C1 segment of cervical spinal cord (tissue), 14 donors: ENCODE results near the gene LRRC8E.
A peak's percentile ranks its signal among the peaks of the same experiment; 100 is the strongest.

Experiments
- DNase-seq, 14 donors: peaks; one replicate each; lab custom pipeline; 2025; lab: John Stamatoyannopoulos, UW

LRRC8E gene

DNA sequence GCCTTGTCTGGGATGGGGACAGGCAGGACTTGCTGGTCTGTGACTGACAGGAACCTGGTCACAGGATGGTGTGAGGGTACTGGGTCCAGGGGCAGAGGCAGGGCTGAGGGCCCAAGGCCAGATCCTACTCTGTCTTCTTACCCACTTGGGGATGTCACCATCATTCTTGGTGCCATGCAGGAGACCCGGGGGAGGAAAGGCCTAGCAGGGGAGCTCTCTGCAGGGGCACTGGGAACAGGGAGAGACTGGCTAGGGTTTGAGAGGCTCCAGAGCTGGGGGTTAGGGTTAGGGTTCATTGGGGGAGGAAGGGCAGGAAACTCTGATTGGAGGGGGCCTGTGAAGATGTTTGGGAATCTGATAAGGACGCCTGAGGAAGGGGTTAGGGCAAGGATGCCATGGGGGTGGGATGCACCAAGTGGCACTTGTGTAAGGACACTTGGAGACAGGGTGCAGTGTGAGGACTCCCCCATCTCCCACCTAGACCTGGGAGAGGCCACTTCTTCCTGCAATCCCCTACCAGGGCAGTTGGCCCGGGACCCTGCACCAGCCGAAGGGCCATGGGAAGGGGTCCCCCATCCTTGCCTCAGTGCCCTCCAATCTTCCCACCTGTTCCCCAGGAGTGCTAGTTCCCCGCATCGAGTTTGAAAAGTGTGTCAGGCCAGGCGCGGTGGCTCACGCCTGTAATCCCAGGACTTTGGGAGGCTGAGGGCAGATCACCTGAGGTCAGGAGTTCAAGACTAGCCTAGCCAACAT lies 21.0 kb upstream of the LRRC8E start:
- no peak for DNase-seq

DNA sequence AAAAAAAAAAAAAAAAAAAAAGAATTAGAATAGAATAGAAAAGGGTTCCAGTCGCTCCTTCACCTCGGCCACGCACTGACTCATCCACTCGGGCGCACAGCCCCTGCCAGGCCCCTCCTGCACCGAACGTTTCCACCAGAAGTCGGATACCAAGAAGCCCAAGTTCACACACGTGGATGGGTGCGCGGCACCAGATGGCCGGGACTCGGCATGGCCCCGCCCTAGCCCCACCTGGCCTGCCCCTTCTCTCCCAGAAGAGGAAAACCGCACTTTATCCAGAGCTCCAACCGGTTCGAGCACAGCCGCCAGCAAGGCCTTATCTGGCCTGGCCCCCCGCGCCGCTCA lies 20.0 kb upstream of the LRRC8E start:
- no peak for DNase-seq

DNA sequence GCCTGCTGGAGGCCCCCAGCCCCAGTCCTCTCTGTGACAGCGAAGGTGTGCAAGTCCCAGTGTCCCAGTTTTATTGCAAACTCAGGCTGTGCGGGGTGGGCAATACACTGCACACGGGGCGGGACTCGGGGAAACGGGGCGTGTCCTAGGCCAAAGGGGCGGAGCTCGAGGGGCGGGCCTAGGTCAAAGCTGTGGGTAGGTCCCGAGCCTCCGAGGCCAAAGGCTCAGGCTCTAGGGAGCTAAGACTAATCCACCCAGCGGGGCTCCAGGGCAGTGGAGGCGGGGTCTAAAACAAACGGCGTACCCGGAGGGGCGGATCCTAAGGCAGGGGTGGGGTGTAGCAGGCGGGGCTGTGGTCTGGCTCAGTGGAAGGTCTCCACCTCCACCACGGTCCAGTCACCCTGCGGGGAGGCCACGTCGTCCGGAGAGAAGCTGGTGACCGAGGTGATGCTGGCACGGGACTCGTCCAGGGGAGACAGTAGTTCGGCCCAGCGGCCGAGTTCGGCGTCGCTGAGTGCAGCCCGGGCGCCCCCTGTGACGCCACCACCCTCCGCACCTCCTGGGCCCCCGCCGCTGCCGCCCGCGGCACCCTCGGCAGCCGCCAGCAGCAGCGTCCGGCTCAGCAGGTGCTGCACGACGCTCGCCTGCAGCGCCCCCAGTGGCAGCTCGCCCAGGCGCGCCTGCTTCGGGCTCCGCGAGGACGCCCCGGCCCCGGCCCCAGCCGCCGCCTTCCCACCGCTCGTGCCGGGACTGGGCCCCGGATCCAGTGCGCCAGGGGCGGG lies 19.4 kb upstream of the LRRC8E start:
- peak in 6 of 14 donors; percentile 29 to 65 (median 48) for DNase-seq

DNA sequence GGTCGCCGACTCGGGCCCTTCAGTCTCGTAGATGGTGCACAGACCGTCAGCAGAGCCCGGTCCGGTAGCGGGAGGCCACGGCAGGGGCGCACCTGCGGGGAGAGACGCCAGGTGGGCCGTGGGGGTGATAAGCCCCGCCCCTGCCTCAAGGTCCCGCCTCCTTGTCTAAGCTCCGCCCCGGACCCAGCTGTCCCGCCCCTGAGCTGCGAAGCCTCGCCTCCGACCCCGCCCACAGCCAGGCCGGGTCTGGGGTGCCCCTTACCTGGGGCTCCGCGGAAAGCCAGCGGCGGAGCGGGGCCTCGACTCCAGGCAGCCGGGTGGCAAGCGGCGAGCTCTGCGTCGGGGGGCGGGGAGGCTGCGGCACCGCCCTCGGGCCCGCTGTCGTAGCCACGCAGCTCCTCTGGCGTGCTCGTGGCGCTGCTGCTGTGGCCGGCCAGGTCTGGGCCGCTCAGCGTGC lies 18.8 kb upstream of the LRRC8E start:
- peak in 4 of 14 donors; percentile 16 to 65 (median 48) for DNase-seq

DNA sequence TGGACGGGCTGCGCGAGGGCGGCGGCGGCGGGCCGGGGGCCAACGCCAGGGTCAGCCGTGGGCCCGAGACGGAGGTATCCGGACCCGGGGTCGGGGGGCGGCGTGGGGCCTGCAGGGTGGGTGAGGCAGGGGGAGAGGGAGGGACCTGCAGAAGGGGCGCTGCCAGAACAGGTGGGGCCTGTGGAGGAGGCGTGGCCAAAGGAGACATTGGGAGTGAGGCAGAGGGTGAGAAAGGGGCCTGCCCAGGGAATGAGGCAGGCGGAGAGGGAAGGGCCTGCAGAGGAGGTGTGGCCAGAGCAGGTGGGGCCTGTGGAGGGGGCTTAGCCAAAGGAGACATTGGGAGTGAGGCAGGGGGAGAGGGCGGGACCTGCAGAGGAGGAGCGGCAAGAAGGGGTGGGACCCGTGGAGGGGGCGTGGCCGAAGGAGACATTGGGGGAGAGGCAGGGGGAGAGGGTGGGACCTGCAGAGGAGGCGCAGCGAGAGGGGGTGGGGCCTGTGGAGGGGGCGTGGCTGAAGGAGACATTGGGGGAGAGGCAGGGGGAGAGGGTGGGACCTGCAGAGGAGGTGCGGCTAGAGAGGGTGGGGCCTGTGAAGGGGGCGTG lies 18.3 kb upstream of the LRRC8E start:
- DNase-seq = peak in 1 of 14 donors; percentile 48

DNA sequence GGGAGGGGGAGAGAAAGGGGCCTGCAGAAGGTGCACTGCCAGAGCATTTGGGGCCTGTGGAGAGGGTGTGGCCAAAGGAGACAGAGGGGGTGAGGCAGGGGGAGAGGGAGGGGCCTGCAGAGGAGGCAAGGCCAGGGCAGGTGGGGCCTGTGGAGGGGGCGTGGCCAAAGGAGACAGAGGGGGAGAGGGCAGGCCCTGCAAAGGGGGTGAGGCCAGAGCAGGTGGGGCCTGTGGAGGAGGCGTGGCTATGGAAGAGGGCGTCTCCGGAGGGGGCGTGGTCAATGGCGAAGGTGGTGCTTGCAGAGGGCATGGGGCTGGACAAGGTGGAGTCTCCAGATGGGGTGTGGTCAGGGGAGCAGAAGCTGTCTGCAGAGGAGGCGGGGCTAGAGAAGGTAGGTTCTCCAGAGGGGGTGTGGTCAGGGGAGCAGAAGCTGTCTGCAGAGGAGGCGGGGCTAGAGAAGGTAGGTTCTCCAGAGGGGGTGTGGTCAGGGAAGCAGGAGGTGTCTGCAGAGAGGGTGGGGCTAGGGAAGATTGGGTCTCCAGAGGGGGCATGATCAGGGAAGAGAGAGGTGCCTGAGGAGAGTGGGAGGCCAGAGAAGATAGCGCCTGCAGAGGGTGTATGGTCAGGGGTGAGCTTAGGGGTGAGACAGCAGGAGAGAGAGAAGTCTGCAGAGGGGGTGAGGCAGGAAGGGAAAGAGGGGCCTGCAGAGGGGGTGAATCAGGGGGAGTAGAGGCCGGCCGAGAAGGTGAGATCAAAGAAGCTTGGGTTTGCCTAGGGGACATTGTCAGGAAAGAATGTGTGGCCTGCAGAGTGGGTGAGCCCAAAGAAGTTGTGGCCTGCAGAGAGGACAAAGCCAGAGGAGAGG lies 17.5 kb upstream of the LRRC8E start:
- peak in 1 of 14 donors; percentile 25 for DNase-seq

DNA sequence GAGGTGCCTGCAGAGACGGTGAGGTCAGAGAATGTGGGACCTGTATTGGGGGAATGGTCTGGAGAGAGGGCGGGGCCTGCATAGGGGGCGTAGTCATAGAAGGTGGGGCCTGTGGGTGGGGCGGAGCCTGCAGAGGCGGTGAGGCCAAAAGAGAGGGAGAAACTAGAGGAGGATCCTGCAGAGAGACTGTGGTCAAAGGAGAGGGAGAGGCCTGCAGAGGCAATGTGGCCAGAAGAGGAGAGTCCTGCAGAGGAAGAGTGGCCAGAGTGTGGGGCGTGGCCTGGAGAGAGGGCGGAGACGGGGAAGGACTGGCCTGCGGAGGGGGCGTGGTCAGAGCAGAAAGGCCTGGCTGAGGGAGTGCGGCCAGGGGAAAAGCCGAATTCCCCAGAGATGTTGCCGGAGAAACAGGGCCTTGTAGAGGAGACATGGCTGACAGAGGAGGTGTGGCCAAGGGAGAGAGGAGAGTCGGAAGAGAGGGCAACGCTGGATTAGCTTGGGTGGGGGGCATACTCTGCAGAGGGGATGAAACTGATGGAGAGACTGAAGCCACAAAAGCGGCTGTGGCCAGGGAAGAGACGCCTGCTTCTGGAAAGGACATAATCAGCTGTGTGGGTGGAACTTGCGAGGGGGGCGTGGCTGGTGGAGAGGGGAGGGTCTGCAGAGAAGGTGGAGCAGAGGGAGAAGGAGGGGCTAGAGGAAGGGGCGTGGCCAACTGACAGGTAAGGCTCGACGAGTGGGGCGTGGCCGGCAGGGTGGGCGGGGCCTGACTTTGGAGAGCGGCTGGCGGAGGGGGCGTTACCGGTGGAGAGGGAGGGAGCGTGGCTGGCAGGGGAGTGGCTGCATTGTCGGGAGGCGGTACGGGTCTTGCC lies 16.6 kb upstream of the LRRC8E start:
- DNase-seq = peak in 9 of 14 donors; percentile 17 to 59 (median 43)

DNA sequence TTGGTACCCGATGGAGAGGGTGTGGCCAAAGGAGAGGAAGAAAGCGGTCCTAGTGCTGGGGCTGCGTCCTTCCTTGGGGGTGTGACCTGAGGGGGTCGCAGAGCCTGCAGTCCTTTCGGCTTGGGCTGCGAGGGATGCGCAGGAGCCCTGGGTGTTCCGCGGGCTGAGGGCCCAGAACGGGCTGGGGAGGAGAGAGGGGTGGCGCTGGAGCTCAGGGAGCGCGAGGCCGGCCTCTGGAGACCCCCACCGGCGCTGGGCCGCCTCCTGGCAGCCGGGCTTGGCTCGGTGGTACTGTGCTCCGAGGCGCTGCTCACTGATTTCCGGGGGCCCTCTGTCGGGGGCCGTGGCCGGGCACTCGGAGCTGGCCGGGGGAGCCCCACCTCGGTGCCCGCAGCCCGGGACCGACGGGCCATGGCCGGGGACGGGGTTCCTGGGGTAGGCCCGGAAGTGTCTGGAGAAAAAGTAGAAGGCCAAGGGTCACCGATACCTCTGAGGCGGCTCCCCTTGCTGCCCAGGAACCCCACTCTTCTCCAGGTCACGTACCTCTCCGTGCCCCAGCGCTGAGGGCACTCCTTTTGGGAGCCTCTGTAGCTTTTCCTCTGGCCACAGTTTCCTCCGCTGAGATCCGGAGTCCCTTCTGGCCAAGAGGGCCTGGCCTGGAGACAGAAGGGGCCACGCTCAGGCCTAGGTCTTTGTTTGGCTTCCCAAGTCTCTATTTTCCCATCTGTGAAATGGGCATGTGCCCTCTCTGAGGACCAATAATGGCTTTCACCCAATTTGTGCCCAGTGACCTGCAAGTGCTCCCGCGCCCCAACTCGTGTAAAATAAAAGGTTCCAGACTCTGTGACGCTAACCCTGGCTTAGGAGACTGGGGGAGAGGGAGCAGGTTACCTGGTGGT lies 15.8 kb upstream of the LRRC8E start:
- no peak for DNase-seq

DNA sequence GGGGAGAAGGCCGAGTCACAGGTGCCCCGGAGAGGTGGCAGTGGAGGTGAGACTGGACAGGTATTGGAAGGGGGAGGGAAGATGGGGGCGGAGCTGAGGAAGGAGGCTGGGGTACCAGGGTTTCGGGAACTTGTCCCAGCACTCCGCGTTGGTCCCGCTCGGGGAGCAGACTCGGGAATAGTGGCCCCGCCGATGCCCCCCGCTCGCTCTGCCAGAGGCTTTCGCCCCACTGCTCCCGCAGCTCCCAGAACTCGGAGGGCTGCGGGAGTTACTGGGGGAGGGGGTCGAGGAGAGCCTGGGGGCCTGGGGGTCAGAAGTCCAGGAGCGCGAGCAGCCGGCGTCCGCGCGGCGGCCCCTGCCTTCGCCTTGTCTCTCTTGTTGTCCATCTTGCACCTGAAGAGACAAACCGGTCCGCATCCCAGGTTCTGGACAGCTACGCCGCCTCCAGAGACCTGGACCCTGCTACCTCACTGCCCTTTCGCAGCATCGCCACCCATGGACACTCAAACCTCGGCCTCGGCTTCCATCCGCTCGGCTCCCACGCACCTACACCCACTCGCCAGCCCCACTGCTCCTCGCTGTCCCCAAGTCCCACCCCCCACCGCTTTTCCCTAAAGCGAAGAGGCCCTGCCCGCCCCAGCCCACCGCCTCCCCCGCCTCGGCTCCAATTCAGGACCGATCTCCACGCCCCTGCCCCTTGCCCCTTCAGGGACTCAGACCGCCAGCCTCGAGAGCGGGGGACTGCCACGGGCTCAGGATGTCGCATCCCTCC lies 14.8 kb upstream of the LRRC8E start:
- DNase-seq = peak in 1 of 14 donors; percentile 60

DNA sequence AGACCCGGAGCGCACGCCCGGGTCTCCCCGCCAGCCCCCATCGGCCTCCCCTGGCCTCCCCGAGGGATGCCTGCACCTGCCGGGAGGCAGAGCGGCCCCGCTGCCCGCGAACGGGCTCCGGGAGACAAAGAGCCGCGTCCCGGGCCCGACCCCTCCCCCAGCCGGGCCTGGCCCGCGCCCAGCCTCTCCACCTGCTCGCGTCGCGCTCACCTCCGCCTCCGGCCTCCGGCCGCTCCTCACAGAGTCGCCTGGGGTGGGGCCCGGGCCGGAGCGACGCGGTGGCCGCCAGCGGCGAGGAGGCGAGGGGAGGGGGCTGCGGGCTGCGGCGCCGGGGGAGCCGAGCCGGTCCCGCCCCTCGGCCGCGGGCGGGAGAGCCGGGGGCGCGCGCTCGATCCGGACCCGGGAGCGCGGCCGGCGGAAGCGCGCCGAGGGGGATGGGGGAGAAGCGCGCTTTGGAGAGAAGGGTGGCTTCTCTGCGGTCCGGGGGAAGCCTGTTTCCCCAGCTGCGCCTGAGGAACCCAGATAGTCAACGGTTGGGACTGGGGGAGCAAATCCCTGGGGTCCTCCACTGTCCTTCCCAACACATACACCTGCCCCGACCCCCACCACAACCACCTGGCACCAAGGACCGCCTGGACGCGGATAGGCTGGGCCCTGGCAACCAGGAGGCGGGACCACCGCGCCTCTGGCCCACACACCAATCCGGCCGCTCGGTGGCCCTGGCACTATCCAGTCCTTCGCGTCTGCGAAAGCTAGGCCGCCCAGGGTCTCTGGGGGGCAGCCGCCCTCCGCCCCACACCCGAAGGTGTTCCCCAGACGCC lies 14.0 kb upstream of the LRRC8E start, which contains the start of gene PRR36:
PRR36 (minus strand) TSS at position 315 of the 821 bp plus-strand sequence. CDS start 701 bp downstream, outside the sequence.
- peak in 5 of 14 donors; percentile 6 to 84 (median 32) for DNase-seq

DNA sequence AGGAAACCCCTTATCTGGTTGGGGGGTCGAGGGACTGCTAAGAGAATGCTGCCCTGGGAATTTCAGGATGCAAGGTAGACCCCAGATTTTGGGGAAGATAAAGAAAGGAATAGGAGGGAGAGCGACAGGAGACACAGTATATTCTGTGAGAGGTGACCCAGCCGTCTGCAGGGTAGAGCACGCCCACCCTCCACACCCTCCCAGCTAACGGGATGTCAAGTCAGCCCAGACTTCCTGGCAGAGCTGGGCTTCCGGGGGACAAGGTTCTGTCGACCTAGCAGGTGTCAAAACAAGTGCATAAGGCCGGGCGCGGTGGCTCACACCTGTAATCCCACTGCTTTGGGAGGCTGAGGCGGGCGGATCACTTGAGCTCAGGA lies 13.4 kb upstream of the LRRC8E start:
- DNase-seq = no peak

DNA sequence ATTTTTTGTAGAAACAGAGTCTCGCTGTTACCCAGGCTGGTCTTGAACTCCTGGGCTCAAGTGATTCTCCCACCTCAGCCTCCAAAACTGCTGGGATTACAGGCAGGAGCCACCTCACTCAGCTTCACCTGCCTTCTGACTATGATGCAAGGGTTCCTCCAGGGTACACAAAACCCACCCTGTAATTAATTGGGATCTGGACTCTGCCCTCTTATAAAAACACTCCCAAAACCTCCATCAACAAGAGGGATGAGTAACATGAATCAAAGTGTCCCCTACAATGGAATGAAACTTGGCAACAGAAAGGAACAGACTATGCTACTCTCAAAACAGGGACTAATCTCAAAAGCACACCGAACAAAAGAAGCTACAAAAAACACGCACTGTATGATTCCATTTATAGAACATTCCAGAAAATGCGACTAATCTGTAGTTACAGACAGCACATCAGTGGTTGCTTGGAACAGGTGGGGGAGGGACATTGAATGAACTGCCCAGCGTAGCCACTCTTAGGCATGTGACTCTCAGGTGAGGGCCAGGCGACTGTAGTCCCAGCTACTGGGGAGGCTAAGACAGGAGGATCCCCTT lies 11.0 kb upstream of the LRRC8E start:
- DNase-seq = no peak

DNA sequence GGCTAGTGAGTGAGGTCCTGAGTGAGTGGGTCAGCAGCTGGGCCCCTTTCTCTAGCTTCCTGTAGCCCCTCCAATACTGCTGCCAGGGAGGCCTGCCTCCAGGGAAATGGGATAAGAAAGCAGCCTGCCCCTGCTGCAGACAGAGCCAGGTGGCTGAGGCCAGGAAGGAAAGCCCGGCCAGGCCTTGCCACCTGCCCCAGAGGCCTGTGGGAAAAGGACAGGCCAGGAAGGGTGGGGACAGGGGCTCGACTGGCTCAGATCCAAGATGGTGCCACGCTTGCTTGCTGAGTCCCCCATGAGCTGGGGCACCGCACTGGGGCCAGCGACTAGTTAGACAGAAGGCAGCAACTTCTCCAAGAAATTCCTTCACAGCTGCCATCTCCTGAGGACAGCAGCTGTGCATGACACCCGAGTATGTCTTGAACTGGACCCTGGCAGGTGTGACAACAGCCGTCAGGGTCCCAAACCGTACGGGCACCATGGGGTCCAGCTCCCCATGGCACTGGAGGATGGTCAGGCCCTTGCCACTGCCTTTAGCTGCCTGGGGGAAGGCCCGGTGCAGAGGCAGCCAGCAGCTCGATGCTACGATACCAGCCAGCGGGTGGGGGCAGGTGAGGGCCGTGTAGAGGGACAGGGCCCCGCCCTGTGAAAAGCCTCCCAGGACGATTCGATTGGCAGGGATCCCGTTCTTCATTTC lies 9.1 kb upstream of the LRRC8E start:
- DNase-seq = no peak

DNA sequence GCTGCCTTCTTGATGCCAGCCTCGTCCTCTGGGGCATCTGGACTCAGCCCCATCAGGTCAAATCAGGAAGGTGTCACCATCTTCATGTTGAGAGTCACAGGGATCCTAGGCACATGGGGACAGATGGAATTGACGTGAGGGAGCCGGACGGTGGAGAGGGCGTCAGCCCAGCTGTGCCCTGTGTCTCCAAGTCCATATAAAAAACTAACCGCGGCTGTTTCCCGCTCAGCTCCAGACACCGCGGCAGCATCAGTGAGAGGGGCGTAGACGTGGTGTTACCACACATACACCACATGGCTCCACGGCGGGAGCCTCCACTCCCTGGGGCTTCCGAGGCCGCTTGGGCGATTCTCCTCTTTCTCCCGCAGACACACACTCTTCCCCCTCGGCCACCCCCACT lies 8.5 kb upstream of the LRRC8E start:
- no peak for DNase-seq

DNA sequence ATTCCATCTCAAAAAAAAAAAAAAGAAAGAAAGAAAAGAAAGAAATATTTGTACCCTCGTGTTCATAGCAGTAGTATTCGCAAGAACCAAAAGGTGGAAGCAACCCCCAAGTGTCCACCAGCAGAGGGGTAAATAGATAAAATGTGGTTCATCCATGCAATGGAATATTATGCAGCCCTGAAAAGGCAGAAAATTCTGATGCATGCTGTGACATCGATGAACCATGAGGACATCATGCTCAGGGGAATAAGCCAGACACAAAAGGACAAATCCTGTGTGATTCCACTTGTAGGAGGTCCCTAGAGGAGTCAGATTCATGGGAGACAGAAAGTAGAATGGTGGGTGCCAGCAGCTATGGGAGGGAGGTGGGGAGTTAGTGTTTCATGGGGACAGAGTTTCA lies 6.4 kb upstream of the LRRC8E start:
- DNase-seq = no peak

DNA sequence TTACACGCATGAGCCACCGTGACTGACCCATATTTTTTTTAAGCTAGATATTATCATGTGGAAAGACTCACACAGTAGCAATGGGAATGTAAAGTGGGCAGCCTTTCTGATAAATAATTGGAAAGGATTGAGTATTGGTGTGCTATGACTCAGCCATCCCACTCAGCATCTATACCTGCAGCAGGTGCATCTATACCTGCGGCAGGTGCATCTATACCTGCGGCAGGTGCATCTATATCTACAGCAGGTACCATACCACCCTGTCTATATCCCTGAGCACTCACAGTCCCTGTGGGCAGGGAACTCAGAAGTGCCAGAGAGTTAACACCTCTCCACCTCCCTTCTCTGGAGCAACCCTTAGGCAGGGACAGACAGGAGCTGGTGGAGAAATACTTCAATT lies 5.2 kb upstream of the LRRC8E start:
- DNase-seq = no peak
